NT2/D1 (cell line): Measurements from ENCODE around the gene TRPM5.

Source experiments
- YY1 ChIP-seq: IDR thresholded peaks from 2 replicates; pipeline ENCODE4 v1.6.1; 2011; ENCODE audit not compliant: insufficient read length, insufficient read depth
- ZNF274 ChIP-seq: IDR thresholded peaks from 2 replicates; pipeline ENCODE4 v1.6.1; 2011; ENCODE audit warnings: mild to moderate bottlenecking, low read depth, low read length

DNA sequence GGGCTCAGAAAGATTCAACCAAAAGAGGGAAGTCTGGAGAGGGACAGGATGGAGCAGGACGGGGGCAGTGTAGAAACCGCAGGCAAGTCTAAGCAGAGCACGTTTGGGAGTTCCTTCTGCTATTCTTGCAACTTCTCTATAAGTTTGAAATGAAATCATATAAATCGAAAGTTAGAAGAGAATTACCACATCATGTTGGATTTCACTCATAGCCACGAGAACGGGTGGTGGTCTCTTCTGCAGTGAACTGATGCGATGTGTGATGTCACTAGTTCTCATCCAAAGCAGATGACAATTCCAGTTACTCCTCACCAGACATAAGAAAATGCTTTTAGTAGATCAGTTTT lies 36.5 kb upstream of the TRPM5 start:
- no peak for TF ChIP-seq ZNF274
- no peak for TF ChIP-seq YY1
